ENCODE measurements around the gene MAU2. TPM values are rescaled to one million over a fixed set of nuclear protein-coding genes. Genes with fewer than 3 reads are reported as not detected.

MAU2 gene
- total and polyA plus RNA-seq, 4 donors = 7.5 to 31.0 (median 17.9) TPM

- no peaks in the 10 kb centered on the region for H3K9me3 ChIP-seq (ENCODE audit: control insufficient read depth in 4 of 4, low read length in 3 of 4)
- no peaks in the 10 kb centered on the region for H3K36me3 ChIP-seq (ENCODE audit: control insufficient read depth in 4 of 4, insufficient read depth in 3 of 4, low read depth in 1 of 4, low read length in 3 of 4)
- WGBS = 89% methylated on average over 11 of the region's 11 CpGs
- H3K4me3 ChIP-seq (ENCODE audit: low read depth in 1 of 3, low read length in 3 of 3) = no peak overlapping the region
- H3K9ac ChIP-seq (ENCODE audit: low read depth in 1 of 2, low read length in 2 of 2) = no peak overlapping the region
- H3K27ac ChIP-seq (ENCODE audit: low read depth in 1 of 2, low read length in 2 of 2) = peak overlapping the region in 1 of 2 donors; percentile 41
- no peaks in the 10 kb centered on the region for H3K27me3 ChIP-seq (ENCODE audit: control insufficient read depth in 4 of 4, insufficient read depth in 4 of 4, low read length in 3 of 4)
- TF ChIP-seq TAF1 (conservative IDR thresholded peaks at IDR 0.05) (no peak), ATF3 (IDR thresholded peaks at IDR 0.05) (peak; percentile 59)
- peaks cover 9 to 26% (median 18%) of the 10 kb centered on the region in 4 donors for H3K4me1 ChIP-seq (ENCODE audit: control insufficient read depth in 4 of 4, insufficient read depth in 4 of 4, low read length in 3 of 4)
- no peak for DNase-seq (ENCODE audit: low spot score)
Measured at GRCh38 chr19:19402656-19403372, 82.2 kb downstream of the MAU2 start.

GRCh38 chr19:19403373-19403901 lies 82.8 kb downstream of the MAU2 start:
- H3K9ac ChIP-seq (ENCODE audit: low read depth in 1 of 2, low read length in 2 of 2) = no peak overlapping the region
- H3K36me3 ChIP-seq (ENCODE audit: control insufficient read depth in 4 of 4, insufficient read depth in 3 of 4, low read depth in 1 of 4, low read length in 3 of 4) = no peaks in the 10 kb centered on the region
- H3K9me3 ChIP-seq (ENCODE audit: control insufficient read depth in 4 of 4, low read length in 3 of 4) = no peaks in the 10 kb centered on the region
- DNase-seq (ENCODE audit: low spot score) = no peak
- WGBS = 91% methylated on average over 5 of the region's 5 CpGs
- peak overlapping the region in 1 of 2 donors; percentile 41 for H3K27ac ChIP-seq (ENCODE audit: low read depth in 1 of 2, low read length in 2 of 2)
- H3K4me1 ChIP-seq (ENCODE audit: control insufficient read depth in 4 of 4, insufficient read depth in 4 of 4, low read length in 3 of 4) = peaks cover 9 to 27% (median 18%) of the 10 kb centered on the region in 4 donors
- H3K4me3 ChIP-seq (ENCODE audit: low read depth in 1 of 3, low read length in 3 of 3) = no peak overlapping the region
- H3K27me3 ChIP-seq (ENCODE audit: control insufficient read depth in 4 of 4, insufficient read depth in 4 of 4, low read length in 3 of 4) = no peaks in the 10 kb centered on the region
- no peak for TF ChIP-seq YY1 (IDR thresholded peaks at IDR 0.05)
- no peak for TF ChIP-seq FOXA2 (IDR thresholded peaks at IDR 0.05)
- TF ChIP-seq ATF3 (IDR thresholded peaks at IDR 0.05) = no peak
- no peak for TF ChIP-seq REST (IDR thresholded peaks at IDR 0.05)
- no peak for TF ChIP-seq HNF4G (IDR thresholded peaks at IDR 0.05)
- no peak for TF ChIP-seq ZBTB33 (IDR thresholded peaks at IDR 0.05)
- TF ChIP-seq RAD21 (IDR thresholded peaks at IDR 0.05) = no peak
- no peak for TF ChIP-seq RXRA (IDR thresholded peaks at IDR 0.05)
- no peak for TF ChIP-seq SP1 (IDR thresholded peaks at IDR 0.05)
- no peak for TF ChIP-seq HNF4A (conservative IDR thresholded peaks at IDR 0.05)
- no peak for TF ChIP-seq CTCF (IDR thresholded peaks at IDR 0.05; ENCODE audit: low read depth, low read length, missing input control)
- no peak for TF ChIP-seq GABPA (IDR thresholded peaks at IDR 0.05 in 1 of 2, conservative IDR thresholded peaks at IDR 0.05 in 1 of 2)
- no peak for TF ChIP-seq FOXA1 (IDR thresholded peaks at IDR 0.05)
- no peak for TF ChIP-seq MAX (IDR thresholded peaks at IDR 0.05)
